ENCODE measurements around the gene NUP210.

DNA sequence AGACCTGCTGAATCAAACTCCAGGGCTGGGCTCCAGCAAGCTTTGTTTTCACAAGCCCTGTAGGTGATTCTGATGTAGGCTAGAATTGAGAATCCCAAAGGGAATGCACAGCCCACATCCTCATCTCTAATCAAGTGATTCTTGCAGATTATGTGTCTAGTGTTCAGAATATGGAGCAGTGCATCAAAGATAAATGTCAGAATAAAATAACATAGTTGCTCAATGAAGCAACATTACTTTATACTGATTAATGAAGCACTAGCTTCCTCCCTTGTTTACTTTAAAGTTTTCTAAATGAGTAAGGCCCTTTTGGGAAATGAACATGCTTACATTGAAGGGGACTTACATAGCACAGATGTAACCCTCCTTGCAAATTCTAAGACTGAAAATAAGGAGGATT is 39.2 kb downstream of the NUP210 start:
- TF ChIP-seq SUZ12 (IDR thresholded peaks at IDR 0.05; ENCODE audit: extremely low read depth, insufficient read depth, insufficient read length) (no peak), ZNF274 (IDR thresholded peaks at IDR 0.05; ENCODE audit: low read depth, low read length) (no peak), YY1 (IDR thresholded peaks at IDR 0.05; ENCODE audit: insufficient read depth, insufficient read length) (no peak)
